PFSK-1 (cell line): ENCODE measurements around the gene LGI2.

Source experiments
- FOXP2 ChIP-seq: optimal IDR thresholded peaks from 2 replicates; pipeline ENCODE3; 2011; ENCODE audit warnings: borderline replicate concordance, control low read depth, inconsistent platforms; ENCODE audit not compliant: insufficient read depth; ENCODE audit errors: extremely low read length, extremely low read depth
- POLR2AphosphoS5 ChIP-seq: IDR thresholded peaks from 2 replicates; pipeline ENCODE4 v1.6.1; 2012; ENCODE audit warnings: low read depth, mild to moderate bottlenecking, control low read depth, low read length, moderate library complexity
- SIN3A ChIP-seq: IDR thresholded peaks from 2 replicates; pipeline ENCODE4 v1.6.1; 2012; ENCODE audit warnings: mild to moderate bottlenecking, low read length, moderate library complexity, borderline replicate concordance; ENCODE audit not compliant: insufficient read depth
- TAF1 ChIP-seq: IDR thresholded peaks from 2 replicates; pipeline ENCODE4 v1.6.1; 2012; ENCODE audit warnings: low read length, control low read depth, borderline replicate concordance; ENCODE audit not compliant: insufficient read depth
- TF ChIP-seq, protein P1 (sequence below), 2 experiments: IDR thresholded peaks; 2 replicates each; pipeline versions ENCODE4 v1.6.1 to v1.8.0; 2011 to 2012; ENCODE audit warnings: low read depth in 2 of 2, low read length in 2 of 2, control low read depth in 1 of 2, inconsistent platforms in 1 of 2, mild to moderate bottlenecking in 1 of 2, moderate library complexity in 1 of 2; ENCODE audit not compliant: insufficient read depth in 1 of 2

DNA sequence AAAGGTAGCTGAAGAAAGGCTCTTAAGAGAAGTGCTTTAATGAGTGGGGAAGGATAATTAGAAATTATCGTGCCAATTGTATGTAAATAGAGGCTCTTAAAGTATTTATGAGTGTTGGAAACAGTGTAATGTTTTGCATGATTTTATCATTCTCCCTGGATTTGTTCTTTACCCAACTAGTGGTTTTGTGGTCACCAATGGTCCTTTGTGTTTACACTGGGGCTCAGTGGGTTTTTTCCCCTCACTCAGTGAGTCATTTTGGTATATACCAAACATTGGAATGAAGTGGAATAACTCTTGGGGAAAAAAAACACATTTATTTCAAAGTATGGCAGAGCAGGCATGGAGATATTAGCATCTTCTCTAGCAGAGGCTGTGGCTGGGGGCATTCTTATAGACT lies 20.8 kb upstream of the LGI2 start:
- TF ChIP-seq SIN3A (no peak), POLR2AphosphoS5 (no peak), TAF1 (no peak), FOXP2 (no peak)
- TF ChIP-seq, protein P1, sequence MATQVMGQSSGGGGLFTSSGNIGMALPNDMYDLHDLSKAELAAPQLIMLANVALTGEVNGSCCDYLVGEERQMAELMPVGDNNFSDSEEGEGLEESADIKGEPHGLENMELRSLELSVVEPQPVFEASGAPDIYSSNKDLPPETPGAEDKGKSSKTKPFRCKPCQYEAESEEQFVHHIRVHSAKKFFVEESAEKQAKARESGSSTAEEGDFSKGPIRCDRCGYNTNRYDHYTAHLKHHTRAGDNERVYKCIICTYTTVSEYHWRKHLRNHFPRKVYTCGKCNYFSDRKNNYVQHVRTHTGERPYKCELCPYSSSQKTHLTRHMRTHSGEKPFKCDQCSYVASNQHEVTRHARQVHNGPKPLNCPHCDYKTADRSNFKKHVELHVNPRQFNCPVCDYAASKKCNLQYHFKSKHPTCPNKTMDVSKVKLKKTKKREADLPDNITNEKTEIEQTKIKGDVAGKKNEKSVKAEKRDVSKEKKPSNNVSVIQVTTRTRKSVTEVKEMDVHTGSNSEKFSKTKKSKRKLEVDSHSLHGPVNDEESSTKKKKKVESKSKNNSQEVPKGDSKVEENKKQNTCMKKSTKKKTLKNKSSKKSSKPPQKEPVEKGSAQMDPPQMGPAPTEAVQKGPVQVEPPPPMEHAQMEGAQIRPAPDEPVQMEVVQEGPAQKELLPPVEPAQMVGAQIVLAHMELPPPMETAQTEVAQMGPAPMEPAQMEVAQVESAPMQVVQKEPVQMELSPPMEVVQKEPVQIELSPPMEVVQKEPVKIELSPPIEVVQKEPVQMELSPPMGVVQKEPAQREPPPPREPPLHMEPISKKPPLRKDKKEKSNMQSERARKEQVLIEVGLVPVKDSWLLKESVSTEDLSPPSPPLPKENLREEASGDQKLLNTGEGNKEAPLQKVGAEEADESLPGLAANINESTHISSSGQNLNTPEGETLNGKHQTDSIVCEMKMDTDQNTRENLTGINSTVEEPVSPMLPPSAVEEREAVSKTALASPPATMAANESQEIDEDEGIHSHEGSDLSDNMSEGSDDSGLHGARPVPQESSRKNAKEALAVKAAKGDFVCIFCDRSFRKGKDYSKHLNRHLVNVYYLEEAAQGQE (IDR thresholded peaks at IDR 0.05; ENCODE audit: insufficient read depth in 1 of 2, low read depth in 2 of 2, low read length in 2 of 2), result no peak
